ENCODE data around the gene CHEK2.
"Not testable (repeated sequence)": the region's sequence is repeated elsewhere in the genome, so short reads cannot be mapped to it uniquely, and the experiment has no call there.

Gene CHEK2

GRCh38 chr22:28741200-28741784 lies 328 bp downstream of the CHEK2 start:
- no peak for DNase-seq (ENCODE audit: low read depth)
- H3K4me3 ChIP-seq (ENCODE audit: low read depth, low read length) = peak overlapping the region; percentile 94
- TF ChIP-seq CTCF (IDR thresholded peaks at IDR 0.05; ENCODE audit: low read depth, low read length, missing control alignments) = no peak

GRCh38 chr22:28738876-28739275 lies 2.7 kb downstream of the CHEK2 start:
- not testable (repeated sequence) for H3K4me3 ChIP-seq (ENCODE audit: low read depth, low read length); DNase-seq (ENCODE audit: low read depth)

GRCh38 chr22:28737701-28738100 lies 3.9 kb downstream of the CHEK2 start:
- no peak for TF ChIP-seq CTCF (IDR thresholded peaks at IDR 0.05; ENCODE audit: low read depth, low read length, missing control alignments)
- no peak overlapping the region for H3K4me3 ChIP-seq (ENCODE audit: low read depth, low read length)
- DNase-seq (ENCODE audit: low read depth) = no peak

GRCh38 chr22:28736301-28737155 lies 5.1 kb downstream of the CHEK2 start:
- no peak for DNase-seq (ENCODE audit: low read depth)
- no peak for TF ChIP-seq CTCF (IDR thresholded peaks at IDR 0.05; ENCODE audit: low read depth, low read length, missing control alignments)
- no peak overlapping the region for H3K4me3 ChIP-seq (ENCODE audit: low read depth, low read length)

GRCh38 chr22:28734393-28734792 lies 7.2 kb downstream of the CHEK2 start:
- H3K4me3 ChIP-seq (ENCODE audit: low read depth, low read length) = no peak overlapping the region
- TF ChIP-seq CTCF (IDR thresholded peaks at IDR 0.05; ENCODE audit: low read depth, low read length, missing control alignments) = no peak
- no peak for DNase-seq (ENCODE audit: low read depth)

- no peak overlapping the region for H3K4me3 ChIP-seq (ENCODE audit: low read depth, low read length)
- TF ChIP-seq CTCF (IDR thresholded peaks at IDR 0.05; ENCODE audit: low read depth, low read length, missing control alignments) = no peak
- DNase-seq (ENCODE audit: low read depth) = no peak
These were observed 11.4 kb downstream of the CHEK2 start for GRCh38 chr22:28730179-28730578.

- TF ChIP-seq CTCF (IDR thresholded peaks at IDR 0.05; ENCODE audit: low read depth, low read length, missing control alignments) = no peak
- no peak overlapping the region for H3K4me3 ChIP-seq (ENCODE audit: low read depth, low read length)
- no peak for DNase-seq (ENCODE audit: low read depth)
These were observed 12.9 kb downstream of the CHEK2 start for GRCh38 chr22:28728621-28729313.

Measured in GM12864 (cell line).